Stomach (tissue), 19 donors: ENCODE results near the gene TMEM185A. TPM values are rescaled to one million over a fixed set of nuclear protein-coding genes. Genes with fewer than 3 reads are reported as not detected.
"Not testable (repeated sequence)": the region's sequence is repeated elsewhere in the genome, so short reads cannot be mapped to it uniquely, and the experiment has no call there.

ENCODE experiments used
- DNase-seq, 2 donors: peaks; one replicate each; pipeline versions ENCODE4 v3.0.0 to v3.0.0-alpha.2; 2013 to 2019
- H3K27ac ChIP-seq, 5 donors: fragments of 200-600 bp in 4 of 5; sonication (generic) in 4 of 5; one replicate each; pipeline ENCODE4 v1.5.1; 2013 to 2019; ENCODE audit warnings: mild to moderate bottlenecking in 1 of 5, moderate library complexity in 1 of 5
- H3K27me3 ChIP-seq, 3 donors: fragments of 200-600 bp; sonication (generic); one replicate each; pipeline ENCODE4 v1.5.1; 2017 to 2019; ENCODE audit warnings: mixed run types in 1 of 3
- H3K36me3 ChIP-seq, 4 donors: fragments of 200-600 bp; sonication (generic); 1 replicate in 3 of 4; 2 replicates in 1 of 4; pipeline ENCODE4 v1.5.1; 2016 to 2019
- H3K4me1 ChIP-seq, 4 donors: fragments of 200-600 bp; sonication (generic); one replicate each; pipeline ENCODE4 v1.5.1; 2016 to 2019
- H3K4me3 ChIP-seq, 4 donors: fragments of 200-600 bp; sonication (generic) in 3 of 4; one replicate each; pipeline ENCODE4 v1.5.1; 2016 to 2019; ENCODE audit warnings: mild to moderate bottlenecking in 1 of 4
- H3K9me3 ChIP-seq, 4 donors: fragments of 200-600 bp; sonication (generic); one replicate each; pipeline ENCODE4 v1.5.1; 2016 to 2019
- EP300 ChIP-seq: sonication (generic); formaldehyde crosslinking; IDR thresholded peaks from one replicate; pipeline ENCODE4 v1.6.1; 2017; ENCODE audit warnings: antibody characterized with exemption
- POLR2A ChIP-seq, 4 donors: fragments of 450-650 bp; IDR thresholded peaks; one replicate each; pipeline ENCODE4 v1.6.1; 2016; ENCODE audit warnings: antibody characterized with exemption in 4 of 4, control low read depth in 2 of 4, mild to moderate bottlenecking in 1 of 4, moderate library complexity in 1 of 4
- POLR2AphosphoS5 ChIP-seq, 3 donors: sonication (generic); formaldehyde crosslinking; IDR thresholded peaks; one replicate each; pipeline ENCODE4 v1.6.1; 2016; ENCODE audit warnings: antibody characterized with exemption in 3 of 3
- WGBS, 5 donors: extraction: QIAGEN DNeasy Blood & Tissue Kit in 3 of 5; methylation state at CpG; one replicate each; pipeline versions ENCODE4 v1.1.5 to v1.1.7; 2013 to 2018; 5-methylcytosine and 5-hydroxymethylcytosine counted together
- intact Hi-C: fragments of 100-400 bp; cut with DNase I; formaldehyde crosslinking; loops from one replicate; pipeline ENCODE4 v1.15.1; 2023; ENCODE audit warnings: low total_unique reads
- long read RNA-seq, 10 donors: transcript quantifications; one replicate each; lab custom pipeline, GENCODE V29; 2026
- polyA plus RNA-seq, 3 donors: library from polyadenylated mRNA; stranded (reverse); fragments of 200-250 nt; gene quantifications; one replicate each; pipeline ENCODE4 v1.2.3, GENCODE V29; 2013
- total RNA-seq, 5 donors: library from RNA; depleted of rRNA; stranded (reverse); fragments of >200 nt; gene quantifications; one replicate each; pipeline versions ENCODE4 v1.1.0 to v1.2.3, GENCODE V29; 2014 to 2016
- TF ChIP-seq, protein P1 (sequence below), 7 experiments: fragments of 450-650 bp in 4 of 7; fragments of 200-600 bp in 3 of 7; sonication (generic) in 3 of 7; IDR thresholded peaks; one replicate each; pipeline ENCODE4 v1.5.1; 2016 to 2019; ENCODE audit warnings: antibody characterized with exemption in 7 of 7, control low read depth in 2 of 7, mild to moderate bottlenecking in 1 of 7
- donor health status: healthy with polysubstance abuse.
- donor health status: Bipolar disorder and iron deficiency.
- donor health status: healthy.

The TMEM185A gene
- total RNA-seq (10 to 100 TPM in 4 of 5 donors, 1 to 10 TPM in 1; 7.6 to 22.0 (median 18.7) TPM), polyA plus RNA-seq (10 to 100 TPM in 1 of 3 donors, 1 to 10 TPM in 2; 3.5 to 12.1 (median 9.6) TPM)
- long read RNA-seq, donor 1, partial matches to known transcripts: 0 of 4 reads
- long read RNA-seq, donor 1, other reads (novel, unspliced or antisense): 0 of 4 reads
- long read RNA-seq, donor 2, partial matches to known transcripts: 0 of 5 reads
- long read RNA-seq, donor 2, other reads (novel, unspliced or antisense): 0 of 5 reads
- long read RNA-seq, donor 3, partial matches to known transcripts: 0 of 3 reads
- long read RNA-seq, donor 3, other reads (novel, unspliced or antisense): 0 of 3 reads
- long read RNA-seq, donor 4: 0 reads
- long read RNA-seq, donor 5, partial matches to known transcripts: 0 of 3 reads
- long read RNA-seq, donor 5, other reads (novel, unspliced or antisense): 0 of 3 reads
- long read RNA-seq, donor 6, transcript TMEM185A-207 (7 exons, 2,840 nt): major isoform, 6 of 12 reads
- long read RNA-seq, donor 6, partial matches to known transcripts: 0 of 12 reads
- long read RNA-seq, donor 6, other reads (novel, unspliced or antisense): 0 of 12 reads
- long read RNA-seq, donor 7, partial matches to known transcripts: 0 of 6 reads
- long read RNA-seq, donor 7, other reads (novel, unspliced or antisense): 0 of 6 reads
- long read RNA-seq, donor 8, partial matches to known transcripts: 0 of 3 reads
- long read RNA-seq, donor 8, other reads (novel, unspliced or antisense): 0 of 3 reads
- long read RNA-seq, donor 9, partial matches to known transcripts: 0 of 2 reads
- long read RNA-seq, donor 9, other reads (novel, unspliced or antisense): 0 of 2 reads
- long read RNA-seq, donor 10, partial matches to known transcripts: 0 of 3 reads
- long read RNA-seq, donor 10, other reads (novel, unspliced or antisense): 0 of 3 reads

DNA sequence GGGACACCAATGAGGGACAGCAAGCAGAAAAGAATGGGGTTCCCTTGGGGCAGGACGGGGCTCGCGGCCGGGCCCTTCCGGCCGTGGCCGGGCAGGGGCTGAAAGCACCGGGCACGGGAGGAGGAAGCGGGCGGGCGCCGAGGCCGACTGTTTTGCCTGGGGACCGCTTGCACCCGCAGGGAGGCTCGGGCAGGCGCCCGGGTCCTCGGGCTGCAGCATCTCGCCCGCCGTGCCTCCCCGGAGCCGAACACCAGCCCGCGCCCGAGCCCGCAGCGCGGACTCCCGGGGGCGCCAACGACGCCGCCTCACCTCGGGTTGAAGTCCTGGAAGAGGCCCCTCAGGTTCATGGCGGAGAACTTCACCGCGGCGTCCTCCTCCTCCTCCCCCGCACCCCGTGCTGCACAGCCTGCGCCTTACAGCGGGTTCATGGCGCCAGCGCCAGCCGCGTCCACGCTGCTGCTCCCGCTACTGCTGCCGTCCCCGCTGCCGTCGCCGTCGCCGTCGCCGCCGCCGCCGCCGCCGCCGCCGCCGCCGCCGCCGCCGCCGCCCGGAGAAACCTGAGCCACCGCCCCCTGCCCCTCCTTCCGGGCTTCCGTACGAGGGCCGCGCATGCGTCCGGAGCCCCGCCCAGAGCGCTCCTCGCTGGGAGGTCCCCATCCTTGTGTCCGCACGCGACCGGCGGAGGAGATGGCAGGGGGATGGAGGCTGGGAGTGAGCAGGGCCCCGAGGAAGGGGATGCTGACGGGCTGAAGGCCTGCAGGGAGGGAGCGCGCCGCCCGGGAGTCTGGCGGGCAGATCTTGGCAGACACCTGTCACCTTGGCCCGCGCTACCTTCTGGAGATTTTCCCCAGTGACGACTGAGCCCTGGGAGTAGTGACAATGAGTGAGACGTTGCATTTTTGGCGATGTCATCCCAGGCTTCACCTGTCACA, at the start of gene TMEM185A:
Gene TMEM185A, minus strand, starts transcription at position 559 of the 932 bp plus-strand sequence. Its CDS starts 212 bp downstream, at position 347.
- peak in 1 of 3 donors; percentile 63 for TF ChIP-seq POLR2AphosphoS5 (IDR thresholded peaks at IDR 0.05)
- TF ChIP-seq POLR2A (IDR thresholded peaks at IDR 0.05): no peak
- 0 to 46% (median 8%) methylated on average over 2 to 75 of the region's 102 CpGs for WGBS, 5 donors
- Histone ChIP-seq H3K9me3 (no peaks in the 10 kb centered on the region), H3K36me3 (no peaks in the 10 kb centered on the region), H3K27ac (peak within 1 kb of the TSS; percentile 43 to 81 (median 61)), H3K4me3 (peak within 1 kb of the TSS; percentile 64 to 91 (median 74)), H3K4me1 (peaks cover 3 to 21% (median 19%) of the 10 kb centered on the region in 4 donors), H3K27me3 (no peaks in the 10 kb centered on the region)
- intact Hi-C loops: no loop called here
- peak; percentile 74 to 88 for DNase-seq

DNA sequence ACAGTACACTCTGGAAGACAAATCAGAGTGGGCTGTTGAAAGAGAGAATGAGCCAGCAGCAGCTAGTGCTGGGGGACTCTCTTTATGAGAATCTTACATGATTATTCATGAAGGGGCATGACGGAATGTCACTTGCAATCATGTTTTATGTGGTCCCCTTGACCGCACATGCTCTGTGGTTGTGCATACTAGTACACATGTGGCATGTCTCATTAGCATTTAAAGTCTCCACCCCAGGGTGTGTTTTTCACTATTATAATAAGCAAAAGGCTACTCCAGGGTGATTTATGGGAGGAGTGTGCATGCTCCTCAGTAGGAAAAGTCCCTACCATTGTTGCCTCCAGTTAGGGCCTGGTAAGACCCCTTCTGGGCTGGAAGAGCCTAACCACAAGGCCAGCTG, 49.6 kb upstream of the TMEM185A start:
- WGBS, 5 donors: 71 to 92% (median 89%) methylated on average over 2 of the region's 2 CpGs
- Histone ChIP-seq H3K36me3 (no peaks in the 10 kb centered on the region), H3K27ac (no peak overlapping the region), H3K9me3 (no peaks in the 10 kb centered on the region), H3K27me3 (no peaks in the 10 kb centered on the region), H3K4me1 (no peaks in the 10 kb centered on the region), H3K4me3 (no peak overlapping the region)
- TF ChIP-seq EP300 (no peak), POLR2AphosphoS5 (IDR thresholded peaks at IDR 0.05) (no peak), POLR2A (IDR thresholded peaks at IDR 0.05) (no peak)
- TF ChIP-seq, protein P1, sequence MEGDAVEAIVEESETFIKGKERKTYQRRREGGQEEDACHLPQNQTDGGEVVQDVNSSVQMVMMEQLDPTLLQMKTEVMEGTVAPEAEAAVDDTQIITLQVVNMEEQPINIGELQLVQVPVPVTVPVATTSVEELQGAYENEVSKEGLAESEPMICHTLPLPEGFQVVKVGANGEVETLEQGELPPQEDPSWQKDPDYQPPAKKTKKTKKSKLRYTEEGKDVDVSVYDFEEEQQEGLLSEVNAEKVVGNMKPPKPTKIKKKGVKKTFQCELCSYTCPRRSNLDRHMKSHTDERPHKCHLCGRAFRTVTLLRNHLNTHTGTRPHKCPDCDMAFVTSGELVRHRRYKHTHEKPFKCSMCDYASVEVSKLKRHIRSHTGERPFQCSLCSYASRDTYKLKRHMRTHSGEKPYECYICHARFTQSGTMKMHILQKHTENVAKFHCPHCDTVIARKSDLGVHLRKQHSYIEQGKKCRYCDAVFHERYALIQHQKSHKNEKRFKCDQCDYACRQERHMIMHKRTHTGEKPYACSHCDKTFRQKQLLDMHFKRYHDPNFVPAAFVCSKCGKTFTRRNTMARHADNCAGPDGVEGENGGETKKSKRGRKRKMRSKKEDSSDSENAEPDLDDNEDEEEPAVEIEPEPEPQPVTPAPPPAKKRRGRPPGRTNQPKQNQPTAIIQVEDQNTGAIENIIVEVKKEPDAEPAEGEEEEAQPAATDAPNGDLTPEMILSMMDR (IDR thresholded peaks at IDR 0.05): no peak
- no peak for DNase-seq
- intact Hi-C loops: no loop called here

DNA sequence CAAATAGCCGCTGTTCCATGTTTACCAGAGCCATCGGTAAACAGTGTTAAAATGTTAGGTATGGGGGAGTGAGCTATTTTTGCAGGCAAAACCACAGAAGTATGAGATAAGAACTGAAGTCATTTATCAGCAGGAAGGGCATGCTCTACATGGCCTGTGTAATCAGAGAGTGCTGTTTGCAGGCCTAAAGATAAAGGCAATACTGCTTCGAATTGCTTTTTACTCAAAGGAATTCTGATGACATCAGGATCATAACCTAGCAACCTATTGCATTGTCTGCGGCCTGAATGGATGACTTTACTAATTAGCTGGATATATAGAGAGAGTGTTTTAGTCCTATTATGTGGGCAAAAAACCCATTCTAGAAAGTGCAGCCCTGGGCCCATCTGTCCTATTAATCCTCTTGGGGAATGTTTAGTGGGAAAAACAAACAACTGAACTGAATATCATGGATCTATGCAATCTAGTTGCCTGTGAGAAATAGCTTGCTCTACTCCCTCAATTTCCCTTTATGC, 47.6 kb upstream of the TMEM185A start:
- WGBS, 5 donors: 29% methylated on average over 2 of the region's 4 CpGs; no CpG with 5 or more reads in 4 of the 5 donors
- H3K36me3 ChIP-seq, H3K27me3 ChIP-seq, H3K27ac ChIP-seq, DNase-seq, H3K4me3 ChIP-seq, H3K9me3 ChIP-seq, intact Hi-C loops, H3K4me1 ChIP-seq: not testable (repeated sequence)

DNA sequence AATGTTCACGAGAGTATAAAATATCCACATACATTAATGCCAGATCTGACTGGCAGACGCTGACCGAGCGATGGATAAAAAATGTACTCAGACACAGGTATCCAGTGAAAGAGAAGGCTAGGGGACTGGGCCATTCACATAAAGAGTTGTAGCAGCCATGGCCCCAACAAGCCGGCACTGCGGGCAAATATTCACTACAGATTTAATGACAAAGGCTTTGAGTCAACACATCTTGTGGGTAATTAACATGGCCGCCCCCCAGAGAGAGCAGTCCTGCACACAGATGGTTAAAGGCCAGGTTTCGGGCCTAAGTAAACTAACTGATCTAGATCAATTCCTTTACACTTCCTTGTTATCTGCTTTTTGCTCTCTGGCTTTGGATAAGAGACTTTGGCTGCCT, 44.0 kb upstream of the TMEM185A start:
- H3K36me3 ChIP-seq, intact Hi-C loops, H3K4me1 ChIP-seq, H3K9me3 ChIP-seq, H3K27ac ChIP-seq, H3K27me3 ChIP-seq, H3K4me3 ChIP-seq, DNase-seq: not testable (repeated sequence)
- 89 to 100% methylated on average over 1 to 4 of the region's 8 CpGs; no CpG with 5 or more reads in 3 of the 5 donors for WGBS, 5 donors

DNA sequence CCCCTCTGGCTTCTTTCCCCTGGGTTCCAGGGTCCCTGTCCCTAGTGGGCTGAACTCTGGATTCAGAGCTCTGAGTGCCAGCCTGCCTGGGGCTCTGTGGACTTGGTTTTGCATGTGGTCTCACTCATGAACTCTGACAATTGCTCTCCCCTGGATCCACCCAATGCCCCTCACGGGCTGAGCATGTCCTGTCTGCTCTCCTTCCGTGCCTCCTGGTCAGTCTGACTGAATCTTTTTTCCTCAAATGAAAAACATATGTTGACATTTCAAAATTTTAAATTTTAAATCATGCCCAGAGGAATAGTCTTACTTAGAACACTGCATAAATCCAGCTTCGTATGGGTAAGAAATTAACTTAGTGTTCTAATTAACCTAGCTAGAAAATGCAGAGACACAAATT, 43.5 kb upstream of the TMEM185A start:
- H3K4me1 ChIP-seq, H3K27ac ChIP-seq, intact Hi-C loops, H3K27me3 ChIP-seq, DNase-seq, H3K4me3 ChIP-seq, H3K36me3 ChIP-seq, H3K9me3 ChIP-seq: not testable (repeated sequence)
- WGBS, 5 donors: no CpG with 5 or more reads among the region's 3 CpGs

DNA sequence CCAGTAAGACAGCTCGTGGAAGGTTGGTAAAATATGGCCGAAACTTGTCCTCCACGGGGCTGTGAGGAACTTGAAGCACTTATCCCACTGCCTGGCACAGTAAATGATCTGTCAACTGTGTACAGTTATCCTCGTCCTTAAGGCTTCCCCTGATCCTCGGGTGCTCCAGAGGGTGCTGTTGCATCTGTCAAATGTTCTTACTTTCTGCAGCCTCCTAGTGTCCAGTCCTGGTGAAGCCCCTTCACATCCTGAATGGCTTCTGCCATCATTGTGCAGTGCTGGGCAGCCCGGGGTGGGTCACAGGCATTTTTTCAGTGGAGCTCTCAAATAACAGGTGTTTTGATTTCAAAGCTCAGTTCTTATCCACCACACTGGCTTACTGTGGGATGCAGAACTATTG, 29.0 kb upstream of the TMEM185A start:
- 18 to 56% methylated on average over 1 of the region's 6 CpGs; no CpG with 5 or more reads in 3 of the 5 donors for WGBS, 5 donors
- H3K4me3 ChIP-seq, H3K27ac ChIP-seq, H3K36me3 ChIP-seq, H3K4me1 ChIP-seq, H3K27me3 ChIP-seq, H3K9me3 ChIP-seq, DNase-seq, intact Hi-C loops: not testable (repeated sequence)

DNA sequence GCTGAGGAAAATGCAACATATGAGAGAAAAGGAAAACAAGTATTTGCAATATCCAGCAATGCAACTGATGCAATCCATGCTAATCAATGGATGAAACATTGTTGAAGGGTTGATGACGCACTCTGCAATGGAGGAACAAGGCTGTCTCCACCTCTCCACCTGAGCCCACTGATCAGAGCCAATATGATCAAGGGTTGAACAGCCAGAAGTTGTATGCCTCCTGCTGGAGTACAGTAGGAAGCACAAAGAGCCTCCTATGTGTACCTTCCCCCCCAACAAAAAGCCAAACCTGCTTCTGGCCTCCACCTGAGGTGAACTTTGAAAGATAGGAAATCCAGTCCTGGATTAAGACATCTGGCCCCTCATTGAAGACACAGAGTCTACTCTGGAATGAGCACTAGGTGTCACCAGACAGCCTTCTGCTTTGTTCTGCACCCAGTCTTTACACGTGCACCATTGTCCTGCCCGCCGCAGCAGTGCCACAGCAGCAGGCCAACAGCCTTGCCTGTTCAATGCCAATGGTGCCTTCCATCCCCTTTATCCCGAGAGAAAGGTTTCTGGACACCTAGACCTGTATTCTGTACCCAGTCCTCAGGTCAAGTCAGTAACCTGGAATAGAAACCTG, 24.8 kb upstream of the TMEM185A start:
- H3K27me3 ChIP-seq, H3K27ac ChIP-seq, H3K36me3 ChIP-seq, H3K4me1 ChIP-seq, intact Hi-C loops, H3K4me3 ChIP-seq, DNase-seq, H3K9me3 ChIP-seq: not testable (repeated sequence)
- WGBS, 5 donors: 43 to 55% methylated on average over 1 of the region's 5 CpGs; no CpG with 5 or more reads in 3 of the 5 donors
